Glomerular endothelial cell (primary cell): ENCODE data around the gene ZHX3. TPM values are rescaled to one million over a fixed set of nuclear protein-coding genes. Genes with fewer than 3 reads are reported as not detected.

ENCODE experiments used
- DNase-seq: peaks from one replicate; pipeline ENCODE4 v3.0.0-alpha.2; 2011; ENCODE audit warnings: low read depth, low spot score; ENCODE audit errors: extremely low read depth
- total RNA-seq: library from RNA; depleted of rRNA; stranded (reverse); fragments of >200 nt; gene quantifications from 2 replicates; pipeline ENCODE4 v1.2.3, GENCODE V29; 2015

ZHX3 gene
- total RNA-seq, 1 donor from 2014 or later, result 16.9 TPM

GRCh38 chr20:41176711-41177552 lies 140.6 kb downstream of the ZHX3 start:
- no peak for DNase-seq

GRCh38 chr20:41175727-41176330 lies 141.7 kb downstream of the ZHX3 start:
- no peak for DNase-seq

- DNase-seq, result no peak
Observed at GRCh38 chr20:41175201-41175651, 142.3 kb downstream of the ZHX3 start.

DNA sequence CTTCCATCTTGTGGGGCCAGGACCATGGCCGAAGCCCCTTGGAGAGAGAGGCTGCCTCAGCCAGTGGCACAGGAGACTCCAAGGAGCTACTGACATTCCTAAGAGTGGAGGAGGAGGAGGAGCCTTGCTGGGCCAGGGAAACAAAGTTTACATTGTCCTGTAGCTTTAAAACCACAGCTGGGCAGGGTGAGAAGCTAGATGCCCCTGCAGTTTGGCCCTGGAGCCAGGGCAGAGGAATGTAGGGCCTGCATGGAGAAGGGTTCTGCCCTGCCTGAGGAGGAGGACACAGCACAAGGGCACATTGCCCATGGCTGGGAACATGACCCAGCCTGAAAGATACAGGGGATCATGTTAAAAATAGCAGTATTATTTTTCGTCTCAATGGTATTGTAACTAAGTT lies 142.7 kb downstream of the ZHX3 start:
- DNase-seq, result no peak

DNA sequence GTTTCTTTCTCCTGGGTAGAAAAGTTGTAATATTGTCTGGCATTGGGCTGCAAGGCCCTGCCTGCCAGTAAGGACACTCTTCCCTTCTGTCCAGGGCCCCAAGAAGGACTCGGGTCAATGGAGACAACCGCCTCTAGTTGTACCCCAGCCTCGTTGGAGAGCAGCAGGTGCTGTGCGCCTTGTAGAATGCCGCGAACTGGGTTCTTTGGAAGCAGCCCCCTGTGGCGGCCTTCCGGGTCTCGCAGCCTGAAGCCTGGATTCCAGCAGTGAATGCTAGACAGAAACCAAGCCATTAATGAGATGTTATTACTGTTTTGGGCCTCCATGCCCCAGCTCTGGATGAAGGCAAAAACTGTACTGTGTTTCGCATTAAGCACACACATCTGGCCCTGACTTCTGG lies 143.2 kb downstream of the ZHX3 start:
- DNase-seq, result no peak

DNA sequence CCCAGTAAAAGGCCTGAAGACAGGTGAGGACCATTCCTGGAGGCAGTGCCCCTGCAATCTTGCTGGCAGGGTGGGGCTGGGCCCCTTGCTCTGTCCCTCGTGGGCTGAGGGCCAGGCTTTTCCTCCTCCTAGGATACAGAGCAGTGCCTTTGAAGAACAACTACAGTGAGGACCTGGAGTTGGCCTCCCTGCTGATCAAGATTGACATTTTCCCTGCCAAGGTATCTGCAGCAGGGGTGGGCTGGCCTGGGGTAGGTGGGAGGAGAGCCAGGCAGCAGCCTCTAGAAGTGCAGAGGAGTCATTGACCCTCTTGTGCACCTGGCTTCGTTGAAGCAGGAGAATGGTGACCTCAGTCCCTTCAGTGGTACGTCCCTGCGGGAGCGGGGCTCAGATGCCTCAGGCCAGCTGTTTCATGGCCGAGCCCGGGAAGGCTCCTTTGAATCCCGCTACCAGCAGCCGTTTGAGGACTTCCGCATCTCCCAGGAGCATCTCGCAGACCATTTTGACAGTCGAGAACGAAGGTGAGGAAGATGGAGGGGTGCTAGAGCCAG lies 143.7 kb downstream of the ZHX3 start:
- DNase-seq, result no peak

GRCh38 chr20:41173161-41173721 lies 144.3 kb downstream of the ZHX3 start:
- DNase-seq, result no peak

GRCh38 chr20:41172296-41173140 lies 145.0 kb downstream of the ZHX3 start:
- no peak for DNase-seq

DNA sequence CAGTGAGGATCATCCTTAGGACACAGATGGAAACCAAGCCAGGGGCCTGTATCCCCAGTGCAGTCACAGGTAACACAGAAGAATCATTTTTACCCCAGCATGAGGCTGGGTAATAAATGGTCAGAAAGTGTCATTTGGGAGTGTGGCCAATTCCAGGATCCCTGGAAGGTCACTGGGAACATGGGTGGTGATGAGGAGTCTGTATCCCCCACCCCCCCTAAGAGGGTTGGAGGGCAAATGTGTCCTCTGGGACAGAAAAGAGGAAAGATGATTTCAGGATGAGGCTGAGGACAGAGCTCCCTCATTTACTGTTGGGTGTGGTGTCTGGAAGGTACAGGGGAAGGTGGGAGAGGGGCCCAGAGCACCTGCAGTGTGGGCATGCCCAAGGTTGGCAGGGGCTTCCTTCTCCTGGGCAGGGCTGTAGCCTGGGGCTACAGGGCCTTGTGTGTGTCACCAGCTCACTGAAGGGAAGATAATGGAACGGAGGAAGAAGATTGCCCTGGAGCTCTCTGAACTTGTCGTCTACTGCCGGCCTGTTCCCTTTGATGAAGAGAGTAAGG lies 145.7 kb downstream of the ZHX3 start:
- DNase-seq, result no peak

GRCh38 chr20:41170386-41171105 lies 147.0 kb downstream of the ZHX3 start:
- DNase-seq, result no peak

DNA sequence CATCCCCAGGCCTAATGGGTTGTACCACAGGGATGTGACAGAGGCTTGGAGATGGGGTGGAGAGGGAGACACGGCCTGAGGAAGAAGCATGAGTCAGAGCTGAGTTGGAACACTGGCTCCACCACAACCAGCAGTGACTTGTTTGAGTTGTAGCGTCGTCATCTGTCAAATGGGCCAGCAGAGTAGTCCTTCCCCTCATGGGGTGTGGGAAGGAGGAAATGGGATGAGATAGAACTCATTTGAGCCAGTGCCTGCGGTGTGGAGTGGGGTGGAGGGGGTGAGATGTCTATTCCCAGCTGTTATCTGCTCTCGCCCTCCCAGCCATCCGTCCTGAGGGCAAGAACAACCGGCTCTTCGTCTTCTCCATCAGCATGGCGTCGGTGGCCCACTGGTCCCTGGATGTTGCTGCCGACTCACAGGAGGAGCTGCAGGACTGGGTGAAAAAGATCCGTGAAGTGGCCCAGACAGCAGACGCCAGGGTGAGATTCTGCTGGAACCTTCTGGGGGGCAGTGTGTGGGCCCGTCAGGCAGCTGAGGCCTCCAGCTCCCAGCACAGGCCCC lies 147.7 kb downstream of the ZHX3 start:
- DNase-seq, result no peak

- DNase-seq, result no peak
Observed at GRCh38 chr20:41169162-41169690, 148.3 kb downstream of the ZHX3 start.

- no peak for DNase-seq
Observed at GRCh38 chr20:41168281-41169161, 149.0 kb downstream of the ZHX3 start.

DNA sequence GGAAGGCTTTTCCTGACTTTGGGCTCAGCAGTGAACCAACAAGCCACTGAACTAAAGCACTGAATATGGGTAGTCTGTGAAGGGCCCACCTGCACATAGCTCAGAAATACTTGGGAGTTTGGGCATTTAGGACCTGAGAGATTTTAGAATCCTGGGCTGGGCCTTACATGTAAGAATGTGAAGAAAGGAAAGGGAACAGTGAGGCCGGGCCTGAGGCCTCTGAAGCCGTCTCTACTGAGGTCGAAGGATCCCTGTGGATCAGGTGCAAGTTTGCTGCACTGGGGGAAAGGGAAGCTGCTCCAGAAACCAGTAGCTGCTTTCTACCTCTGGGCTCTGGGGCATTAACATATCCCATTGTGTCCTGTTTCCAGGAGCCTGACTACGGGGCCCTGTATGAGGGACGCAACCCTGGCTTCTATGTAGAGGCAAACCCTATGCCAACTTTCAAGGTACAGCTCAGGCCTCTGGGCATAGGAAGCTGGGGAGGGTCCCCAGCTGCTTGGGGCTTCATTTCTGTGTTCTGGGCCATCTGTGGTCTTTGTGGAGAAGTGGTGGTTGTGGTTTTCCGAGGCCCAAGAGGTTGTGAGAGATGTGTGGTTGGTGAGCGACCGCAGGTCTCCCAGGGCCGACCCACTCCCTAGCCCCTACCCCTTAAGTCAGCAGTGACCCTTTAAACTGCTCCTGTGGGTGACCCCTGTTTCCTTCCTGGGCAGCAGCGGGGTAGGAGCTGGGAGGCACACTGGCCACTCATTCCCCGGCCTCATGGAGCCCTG lies 149.9 kb downstream of the ZHX3 start:
- no peak for DNase-seq

- DNase-seq, result no peak
Observed at GRCh38 chr20:41167118-41167470, 150.4 kb downstream of the ZHX3 start.

- DNase-seq, result no peak
Observed at GRCh38 chr20:41166201-41167117, 151.1 kb downstream of the ZHX3 start.
